ENCODE results near the gene MYOCOS.

- TF ChIP-seq, protein P1, sequence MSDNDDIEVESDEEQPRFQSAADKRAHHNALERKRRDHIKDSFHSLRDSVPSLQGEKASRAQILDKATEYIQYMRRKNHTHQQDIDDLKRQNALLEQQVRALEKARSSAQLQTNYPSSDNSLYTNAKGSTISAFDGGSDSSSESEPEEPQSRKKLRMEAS (IDR thresholded peaks at IDR 0.05) = no peak
- TF ChIP-seq CTCF (IDR thresholded peaks at IDR 0.05 in 2 of 3, conservative IDR thresholded peaks at IDR 0.05 in 1 of 3; ENCODE audit: borderline replicate concordance in 1 of 3, insufficient read depth in 1 of 3, low read depth in 2 of 3, low read length in 2 of 3) (no peak), POLR2A (IDR thresholded peaks at IDR 0.05; ENCODE audit: borderline replicate concordance, extremely low read depth, insufficient read depth, insufficient read length) (no peak)
These were observed 3.2 kb downstream of the MYOCOS start for GRCh38 chr1:171625225-171625624.
